Stimulated activated CD8-positive, alpha-beta memory T cell treated with anti-CD3 and anti-CD28 coated beads, Interleukin-15, amount 100 ng/mL, for 4 hours (primary cell): Measurements from ENCODE around the gene FAM216B.
"Not testable (repeated sequence)": the region's sequence is repeated elsewhere in the genome, so short reads cannot be mapped to it uniquely, and the experiment has no call there.

Experiments
- DNase-seq, 2 donors: peaks; one replicate each; pipeline ENCODE4 v3.0.0-alpha.2; 2020; ENCODE audit warnings: low read depth in 2 of 2

The FAM216B gene

DNA sequence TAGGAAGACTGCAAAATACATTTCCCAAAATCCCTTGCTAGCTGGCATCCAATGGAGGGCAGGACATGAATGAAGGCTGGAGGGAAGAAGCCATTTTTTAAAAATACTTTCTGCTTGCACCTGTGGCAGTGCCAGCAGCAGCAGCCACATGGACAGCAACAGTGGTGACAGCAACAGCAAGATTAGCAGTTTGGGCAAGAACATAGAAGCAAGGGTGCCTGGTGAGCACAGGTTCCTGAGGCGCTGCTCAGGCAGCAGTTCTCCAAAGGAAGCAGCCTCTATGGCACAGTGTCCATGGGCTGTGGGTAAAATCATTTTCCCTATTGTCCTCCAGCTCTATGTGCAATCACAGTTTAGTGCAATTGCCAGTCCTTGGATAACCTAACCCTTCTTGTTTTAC, 1.3 kb upstream of the FAM216B start:
- DNase-seq: no peak

DNA sequence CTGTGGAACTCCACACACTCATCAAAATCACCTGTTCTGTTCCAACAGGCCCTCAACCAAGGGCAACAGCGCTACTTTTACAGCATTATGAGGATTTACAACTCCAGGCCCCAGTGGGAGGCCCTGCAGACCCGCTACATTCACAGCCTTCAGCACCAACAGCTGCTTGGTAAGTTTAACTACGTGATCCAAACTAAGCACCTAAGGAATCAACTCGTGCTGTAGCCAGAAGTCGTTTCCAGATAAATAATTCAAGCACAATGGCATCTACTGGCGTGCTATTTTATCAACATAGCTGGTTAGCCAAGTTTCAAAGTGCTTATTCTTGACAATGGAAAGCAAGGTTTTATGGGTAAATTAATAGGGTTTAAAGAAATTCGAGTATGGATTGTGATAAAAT, 5.3 kb downstream of the FAM216B start:
- DNase-seq: no peak

DNA sequence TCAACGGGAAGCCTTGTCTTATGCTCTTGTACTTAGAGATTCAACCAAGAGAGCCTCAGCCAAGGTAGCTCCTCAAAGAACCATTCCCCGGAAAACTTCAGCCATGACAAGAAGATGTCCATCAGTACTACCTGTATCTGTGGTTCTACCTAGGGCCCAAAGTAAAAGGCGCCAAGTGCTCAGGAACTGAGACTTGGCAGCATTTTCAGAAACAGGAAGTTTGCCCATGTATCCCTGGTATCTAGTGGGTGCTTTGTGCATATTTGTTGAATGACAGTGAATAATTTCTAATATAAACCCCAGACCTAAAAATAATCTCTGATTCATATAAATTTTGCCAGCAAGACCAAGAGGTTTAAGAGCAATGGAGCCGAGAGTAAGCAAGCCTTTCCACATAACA, 7.2 kb downstream of the FAM216B start:
- no peak for DNase-seq

DNA sequence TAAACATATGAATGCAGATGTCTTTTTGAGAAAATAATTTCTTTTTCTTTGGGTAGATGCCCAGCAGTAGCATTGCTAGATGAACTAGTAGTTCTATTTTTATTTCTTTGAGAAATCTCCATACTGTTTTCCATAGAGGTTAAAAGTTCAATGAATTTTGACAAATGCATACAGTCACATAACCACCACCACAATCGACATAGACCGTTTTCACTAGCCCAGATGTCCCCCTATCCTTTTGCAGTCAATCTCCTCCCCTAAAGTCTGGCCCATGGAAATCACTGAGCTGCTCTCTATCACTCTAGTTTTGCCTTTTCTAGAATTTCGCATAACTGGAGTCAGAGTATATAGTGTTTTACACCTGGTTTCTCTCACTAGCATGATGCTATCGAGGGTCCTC, 10.8 kb downstream of the FAM216B start:
- no peak for DNase-seq

DNA sequence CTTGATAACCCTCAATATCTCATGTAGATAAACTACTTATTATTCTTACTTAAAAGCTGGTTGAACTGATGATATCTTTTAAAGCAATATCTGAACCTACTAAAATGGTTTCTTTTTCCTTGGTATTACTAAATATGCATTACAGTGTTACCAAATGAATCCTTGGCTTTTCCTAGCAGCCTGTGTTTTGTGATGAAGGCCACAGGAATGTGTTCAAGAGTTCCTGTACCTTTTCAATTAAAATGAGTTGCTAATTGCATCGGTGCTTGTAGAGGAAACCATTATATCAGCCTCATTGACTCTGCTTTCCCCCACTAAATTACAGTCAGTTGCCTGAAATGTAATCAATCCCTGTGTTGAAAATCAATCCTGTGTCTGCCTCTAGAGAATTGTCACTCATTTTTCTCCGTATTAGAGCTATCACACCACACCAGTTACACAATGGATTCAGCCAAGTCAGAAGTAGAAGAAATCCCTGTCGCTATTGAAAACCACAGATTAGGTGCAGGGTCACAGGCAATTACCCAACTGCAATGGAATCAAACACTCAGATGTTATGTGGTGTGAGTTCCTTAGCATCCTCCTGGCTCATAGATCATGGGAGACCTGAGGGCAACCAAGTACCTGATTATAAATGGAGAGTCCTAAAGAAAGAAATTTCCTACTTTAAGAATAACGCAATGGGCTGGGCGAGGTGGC, 13.3 kb downstream of the FAM216B start:
- no peak for DNase-seq

DNA sequence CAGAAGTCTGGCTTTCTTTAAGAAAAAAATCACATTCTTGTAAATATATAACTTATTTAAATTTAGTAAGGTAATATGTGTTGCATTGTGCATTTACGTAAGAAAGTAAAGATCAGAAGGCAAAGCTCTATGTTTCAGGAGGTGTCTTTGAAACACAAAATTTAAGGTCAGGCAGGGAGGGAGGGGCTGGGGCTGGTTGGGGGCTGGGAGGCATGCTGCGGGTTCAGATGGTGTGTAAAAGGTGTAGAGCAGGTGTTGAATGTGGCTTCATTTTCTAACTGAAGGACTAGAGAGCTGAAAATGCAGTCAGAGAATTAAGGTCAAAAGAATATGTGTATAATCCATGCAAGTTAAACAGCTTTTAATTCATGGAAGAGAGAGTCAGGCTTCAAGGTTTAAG, 14.3 kb downstream of the FAM216B start:
- DNase-seq: no peak

DNA sequence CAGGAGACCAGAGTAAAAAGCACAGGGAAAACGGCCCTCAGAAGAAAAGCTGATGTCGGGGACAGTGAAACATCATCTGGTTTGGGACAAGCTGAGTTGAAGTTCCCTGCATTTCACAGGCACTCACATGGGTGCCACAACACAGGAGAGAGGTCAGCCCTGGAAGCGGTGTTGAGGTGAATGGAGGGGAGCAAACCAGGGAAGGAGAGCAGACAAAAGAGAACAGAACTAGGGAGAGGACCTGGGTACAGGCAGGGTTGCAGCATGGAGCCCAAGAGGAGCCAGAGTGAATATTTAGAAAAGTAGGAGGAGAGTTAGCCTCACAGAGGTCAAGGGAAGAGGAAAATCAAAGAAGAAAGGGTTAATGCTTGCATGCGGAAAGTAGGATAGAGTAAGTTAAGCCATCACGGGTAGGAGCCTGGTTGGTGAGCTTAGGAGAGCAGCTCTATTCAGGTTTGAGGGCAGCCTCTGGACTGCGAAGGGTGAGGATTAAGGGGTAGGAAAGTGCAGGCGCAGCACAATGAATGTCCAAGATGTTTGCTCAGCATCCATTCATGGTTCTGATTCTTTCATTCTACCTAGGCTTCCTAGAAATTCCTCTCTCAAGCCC, 15.5 kb downstream of the FAM216B start:
- no peak for DNase-seq

DNA sequence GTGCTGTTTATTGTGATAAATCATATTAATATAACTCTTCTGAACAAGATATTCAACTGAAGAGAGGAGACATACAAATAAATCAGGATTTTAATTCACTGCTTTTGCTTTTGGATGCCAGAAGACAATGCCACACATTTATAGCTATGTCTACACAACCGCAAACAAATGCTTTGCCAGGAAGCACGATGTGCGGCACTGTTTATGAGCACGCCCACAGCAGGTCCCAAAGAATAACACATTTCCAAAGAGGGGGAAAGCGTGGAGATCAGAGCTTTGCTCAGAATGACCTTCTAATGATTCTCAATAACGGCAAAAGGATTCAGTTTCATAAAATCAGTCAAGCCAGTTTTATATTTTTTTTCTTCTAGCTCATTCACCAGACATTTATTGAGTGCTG, 16.7 kb downstream of the FAM216B start:
- no peak for DNase-seq

DNA sequence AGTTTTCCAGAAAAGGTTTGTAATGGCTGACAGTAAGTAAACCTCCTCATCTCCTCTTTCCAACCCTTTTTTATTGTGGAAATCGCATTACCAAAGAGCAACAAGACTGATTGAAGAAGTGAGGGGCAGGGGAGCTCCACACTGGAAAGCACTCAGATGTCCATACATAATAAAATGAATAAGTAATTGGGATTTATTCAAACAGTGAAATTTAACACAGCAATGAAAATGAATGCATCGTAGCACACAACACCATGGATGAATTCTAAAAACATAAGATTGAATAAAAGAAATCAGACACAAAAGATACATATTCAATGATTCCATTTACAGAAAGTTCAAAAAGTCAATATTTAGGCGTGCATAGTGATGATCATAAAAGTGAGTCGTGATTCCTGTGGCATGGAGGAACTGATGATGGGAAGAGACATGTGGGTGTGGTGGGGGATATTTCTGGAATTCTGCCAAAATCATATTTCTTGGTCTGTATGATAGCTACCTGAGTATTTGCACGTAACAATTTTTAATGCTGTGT, 18.8 kb downstream of the FAM216B start:
- DNase-seq: no peak

DNA sequence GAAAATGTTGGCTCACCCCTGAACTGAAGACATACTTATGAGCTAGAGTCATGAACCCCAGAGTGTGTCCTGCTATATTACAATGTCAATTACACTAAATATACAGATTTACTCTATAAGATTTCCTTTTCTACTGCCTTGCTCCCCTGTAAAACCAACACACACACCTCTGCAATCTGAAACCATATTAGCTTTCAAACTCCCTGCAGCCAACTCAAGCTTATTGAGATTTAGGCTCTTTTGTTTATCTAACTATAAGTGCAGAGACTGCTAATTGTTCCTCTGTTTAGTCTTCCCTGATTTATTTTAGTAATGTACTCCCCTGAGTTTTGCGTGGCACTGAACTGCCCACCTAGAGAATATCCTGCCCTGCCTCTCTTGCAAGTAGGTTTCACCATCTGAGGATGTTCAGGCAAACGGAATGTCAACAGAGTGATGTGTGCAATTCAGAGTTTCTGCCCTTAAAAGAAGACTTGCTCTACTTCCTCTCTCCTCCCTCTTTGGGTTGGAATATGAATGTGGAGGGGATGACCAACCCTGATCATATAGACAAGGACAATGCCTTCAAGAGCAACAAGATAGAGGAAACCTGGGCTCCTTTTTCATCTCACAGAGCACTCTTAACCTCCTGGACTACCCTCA, 22.3 kb downstream of the FAM216B start:
- DNase-seq: no peak

DNA sequence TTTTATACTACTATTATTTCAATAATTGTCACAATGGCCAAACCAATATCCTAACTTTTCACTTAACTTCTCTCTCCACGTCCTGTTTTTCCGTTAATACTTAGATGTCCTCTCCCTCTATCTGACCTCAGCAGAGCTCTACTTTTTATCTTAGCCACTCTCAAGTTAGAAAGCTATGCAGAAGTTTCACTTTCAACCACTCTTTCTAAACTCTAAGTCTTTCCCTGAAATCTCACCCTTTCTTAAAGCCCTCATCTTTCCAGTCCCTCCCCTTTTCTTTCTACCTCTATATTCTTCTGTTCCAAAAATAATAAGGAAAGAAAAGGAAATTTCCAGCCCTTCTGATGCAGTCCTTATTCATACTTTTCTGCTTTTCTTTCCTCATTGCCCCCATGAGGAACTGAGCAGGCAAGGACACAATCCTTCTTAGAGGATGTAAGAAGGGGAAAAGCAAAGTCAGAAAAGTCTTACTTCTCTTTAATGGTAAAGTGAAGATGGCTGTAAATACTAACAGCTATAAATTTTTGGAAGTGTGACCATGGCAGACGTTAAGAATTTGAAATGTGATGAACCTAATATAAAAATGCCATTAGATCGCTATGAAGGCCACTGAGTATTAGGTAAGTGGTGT, 23.0 kb downstream of the FAM216B start:
- DNase-seq: no peak

DNA sequence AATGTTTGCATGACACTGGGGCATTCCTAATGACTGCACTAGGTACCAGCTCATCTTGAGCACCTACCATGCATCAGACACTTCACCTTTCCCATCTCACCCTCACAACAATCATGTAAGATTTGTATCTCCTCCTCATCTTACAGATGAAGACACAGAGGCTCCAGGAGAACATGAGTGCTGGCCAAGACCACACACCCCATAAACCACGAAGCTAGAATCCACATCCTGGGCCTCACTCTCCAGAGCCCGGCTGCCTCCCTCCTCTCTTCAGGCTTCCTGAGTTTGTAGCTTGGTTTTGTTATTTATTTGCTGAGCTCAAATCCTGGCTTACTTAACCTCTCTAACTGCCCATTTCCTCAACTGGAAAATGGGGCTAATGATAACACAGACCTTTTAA, 25.9 kb downstream of the FAM216B start:
- DNase-seq: no peak

DNA sequence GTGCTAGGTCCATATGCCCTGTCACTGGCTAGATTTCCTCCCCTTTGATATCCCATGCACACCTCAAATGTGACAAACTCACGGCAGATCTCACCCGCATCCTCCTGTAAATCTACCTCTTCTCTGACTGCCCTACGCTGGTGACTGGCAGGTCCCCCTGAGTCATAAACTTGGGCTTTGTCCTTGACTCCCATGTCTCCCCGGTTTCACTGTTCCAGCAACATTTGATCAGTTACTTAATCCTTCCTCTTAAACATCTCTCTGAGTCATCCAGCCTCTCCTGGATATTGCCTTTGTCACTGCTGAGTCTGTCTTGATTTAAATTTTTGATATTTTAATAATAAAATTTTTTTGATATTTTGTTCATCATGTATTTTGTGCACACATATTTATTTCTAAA, 26.5 kb downstream of the FAM216B start:
- no peak for DNase-seq

DNA sequence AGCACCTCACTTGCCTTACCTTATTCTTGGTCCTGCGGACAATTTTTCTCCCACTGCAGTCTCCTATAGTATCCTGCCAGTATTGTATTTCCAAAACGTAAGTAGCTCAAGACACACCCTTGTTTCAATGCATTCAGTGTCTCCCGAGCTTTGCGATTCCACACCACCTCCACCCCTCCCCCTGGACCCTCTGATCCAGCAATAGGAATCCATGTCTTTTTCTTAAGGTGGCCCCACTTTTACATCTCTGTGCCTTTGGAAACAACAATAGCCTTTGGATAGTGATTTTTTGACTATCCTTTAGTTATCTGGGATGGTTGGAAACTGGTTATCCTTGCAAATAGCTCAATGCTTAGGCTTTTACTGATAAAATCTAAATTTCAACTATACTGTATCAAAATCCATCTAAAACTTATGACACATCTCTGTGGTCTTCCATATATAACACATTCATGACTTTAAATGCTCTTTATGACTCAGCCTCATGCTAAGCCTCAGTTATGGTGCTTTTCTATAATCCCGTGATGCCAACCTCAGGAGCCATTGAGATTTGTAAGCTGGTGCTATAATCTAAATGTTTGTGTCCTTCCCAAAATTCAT, 27.1 kb downstream of the FAM216B start:
- DNase-seq: no peak

DNA sequence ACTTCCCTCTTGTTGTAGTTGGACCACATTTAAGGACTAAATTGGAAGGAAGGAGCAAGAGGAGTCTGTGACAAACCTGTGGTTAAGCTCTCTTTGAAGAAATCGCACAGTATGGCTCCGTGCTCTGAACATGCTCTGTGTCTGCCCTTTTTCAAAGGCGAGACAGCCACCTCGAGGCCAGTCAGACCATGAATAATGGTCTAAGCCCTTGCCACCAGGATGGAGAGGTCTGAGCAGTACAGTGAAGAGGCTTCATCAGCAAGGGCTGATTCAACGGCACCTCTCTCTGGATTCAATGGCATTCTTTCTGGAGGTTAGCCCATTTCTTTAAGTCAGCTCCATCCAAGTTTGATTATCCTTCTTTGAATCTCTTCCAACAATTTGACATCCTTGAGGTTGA, 30.9 kb downstream of the FAM216B start:
- no peak for DNase-seq

DNA sequence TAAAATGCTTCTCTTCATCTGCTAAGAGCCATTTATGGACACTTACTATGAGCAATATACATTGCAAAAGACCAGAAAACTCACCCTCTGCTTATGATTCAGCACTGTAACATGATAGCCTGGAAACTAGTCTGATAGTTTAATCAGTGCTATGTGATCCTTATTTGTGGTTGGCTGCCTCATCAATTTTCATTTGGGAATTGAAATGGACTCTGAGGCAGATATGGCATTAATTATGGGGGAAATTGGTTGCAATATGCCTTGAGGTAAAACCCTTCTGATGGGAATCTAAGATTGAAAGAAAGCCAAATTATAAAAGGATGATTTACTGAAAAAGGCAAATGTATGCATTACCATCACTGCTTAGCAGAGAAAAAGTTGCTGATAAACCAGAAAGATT, 33.5 kb downstream of the FAM216B start:
- DNase-seq: no peak

DNA sequence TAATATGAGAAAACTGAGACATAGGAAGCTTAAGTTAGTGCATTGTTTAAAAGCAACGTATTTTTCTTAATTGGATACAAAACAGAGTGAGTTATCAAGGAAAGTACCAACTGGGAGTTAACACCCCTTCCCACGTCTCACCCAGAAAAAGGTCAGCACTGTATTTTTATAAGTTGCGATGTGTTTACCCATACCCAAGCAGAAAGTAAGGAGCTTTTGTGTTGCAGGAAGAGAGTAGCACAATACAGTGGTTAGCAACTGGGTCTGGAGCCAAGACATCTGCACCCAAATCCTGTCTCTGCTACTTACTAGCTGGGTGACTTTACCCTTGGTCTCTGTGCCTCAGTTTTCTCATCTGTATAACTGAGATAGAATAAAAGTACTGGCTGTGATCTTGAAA, 34.3 kb downstream of the FAM216B start:
- no peak for DNase-seq

DNA sequence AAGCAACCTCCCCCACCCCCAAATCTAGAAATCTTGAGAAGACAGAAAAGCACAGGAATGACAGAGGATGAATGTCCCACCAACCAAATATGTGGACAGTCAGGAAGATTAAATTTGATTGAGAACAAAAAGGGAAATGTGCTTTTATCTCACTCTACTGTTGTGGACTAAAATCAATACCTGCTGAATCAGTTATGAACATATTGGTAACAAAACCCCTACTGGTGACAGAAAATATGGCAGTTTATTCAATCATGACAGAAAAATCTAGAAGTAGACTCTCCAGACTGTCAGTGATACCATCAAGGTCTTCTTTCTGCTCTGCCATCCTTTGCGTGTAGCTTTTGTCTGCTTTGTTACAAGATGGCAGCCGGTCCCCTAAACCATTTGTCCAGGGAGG, 35.2 kb downstream of the FAM216B start:
- no peak for DNase-seq

DNA sequence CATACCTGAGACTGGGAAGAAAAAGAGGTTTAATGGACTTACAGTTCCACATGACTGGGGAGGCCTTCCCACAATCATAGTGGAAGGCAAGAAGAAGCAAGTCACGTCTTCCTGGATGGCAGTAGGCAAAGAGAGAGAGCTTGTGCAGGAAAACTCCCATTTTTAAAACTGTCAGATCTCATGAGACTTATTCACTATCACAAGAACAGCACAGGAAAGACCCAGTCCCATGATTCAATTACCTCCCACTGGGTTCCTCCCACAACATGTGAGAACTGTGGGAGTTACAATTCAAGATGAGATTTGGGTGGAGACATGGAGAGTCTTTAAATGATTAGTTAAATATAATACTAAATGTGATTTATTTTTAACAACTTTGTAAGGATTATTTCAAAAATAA, 38.3 kb downstream of the FAM216B start:
- not testable (repeated sequence) for DNase-seq

DNA sequence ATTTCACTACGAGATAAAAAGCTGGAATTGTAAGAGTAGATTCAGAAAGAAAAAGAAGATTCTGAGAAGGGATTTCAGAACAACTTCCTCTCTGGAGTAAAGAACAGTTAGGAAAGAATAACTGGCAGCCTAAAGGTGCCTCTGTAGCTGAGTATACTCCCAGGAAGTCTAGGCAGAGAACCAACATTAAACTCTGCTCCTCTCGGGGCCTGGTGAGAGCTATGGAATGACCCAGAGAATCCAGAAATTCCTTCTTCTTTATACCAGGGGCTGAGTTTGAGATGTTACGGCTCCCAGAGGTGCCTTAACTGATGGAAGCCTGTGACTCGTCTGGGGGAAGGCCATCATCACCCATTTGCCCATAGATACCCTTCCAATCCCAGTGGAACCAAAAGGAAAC, 39.1 kb downstream of the FAM216B start:
- DNase-seq: no peak

DNA sequence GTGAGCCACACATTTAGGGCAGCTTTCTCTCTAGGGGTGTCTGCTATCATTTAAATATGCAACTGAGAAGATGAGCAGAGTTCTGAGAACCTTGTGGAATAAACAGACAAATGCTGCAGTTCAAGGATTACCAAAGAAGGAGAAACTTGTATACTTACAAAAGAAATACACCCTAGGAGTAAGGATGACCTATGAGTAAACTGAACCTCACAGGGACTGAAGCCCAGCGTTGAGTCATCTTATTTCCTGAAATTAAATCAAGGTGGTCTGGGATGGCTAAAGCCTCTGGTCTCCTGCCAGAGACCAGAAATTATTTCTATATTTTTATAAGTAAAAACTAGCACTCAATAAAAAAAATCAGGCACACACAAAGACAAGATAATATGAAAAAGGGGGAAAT, 40.1 kb downstream of the FAM216B start:
- no peak for DNase-seq

DNA sequence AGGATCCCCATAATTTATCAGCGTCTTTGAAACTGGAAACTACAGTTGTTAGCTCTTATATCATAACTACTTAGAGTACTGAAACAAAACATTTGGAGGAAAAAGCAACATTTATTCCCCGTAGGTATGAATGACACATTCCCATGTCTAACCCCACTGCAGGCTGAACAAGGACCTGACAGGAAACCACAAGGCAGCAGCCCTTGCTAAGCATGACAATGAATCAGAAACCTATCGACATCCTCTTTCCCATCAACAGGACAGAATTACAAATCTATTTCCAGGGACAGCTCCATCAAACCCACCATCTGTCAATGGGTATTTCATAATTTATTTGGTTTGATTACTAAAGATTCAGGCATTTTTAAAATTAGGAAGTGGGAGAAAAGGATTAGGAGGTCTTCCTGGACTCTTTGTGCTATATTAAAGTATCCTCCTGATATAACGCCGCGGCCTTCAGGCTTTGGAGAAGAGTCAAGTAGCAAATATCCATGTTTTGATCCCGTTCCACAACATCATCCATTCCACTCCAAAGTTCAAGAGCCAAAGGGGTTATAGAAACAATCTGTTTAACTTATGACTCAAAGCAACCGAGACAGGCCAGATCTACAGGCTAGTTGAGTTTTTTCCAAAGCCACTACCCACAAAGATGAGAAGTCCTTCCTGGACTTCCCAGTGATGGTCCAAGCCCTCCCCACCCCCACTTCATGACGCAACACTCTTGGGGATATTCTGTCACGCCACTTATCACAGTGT, 51.1 kb downstream of the FAM216B start:
- DNase-seq: no peak
